HepG2 (cell line): ENCODE measurements around the gene LEAP2. TPM values are rescaled to one million over a fixed set of nuclear protein-coding genes. Genes with fewer than 3 reads are reported as not detected.

Experiments
- AGO1 ChIP-seq: fragments of 200-400 bp; formaldehyde crosslinking; IDR thresholded peaks from 2 replicates; pipeline ENCODE4 v1.6.1; 2017; ENCODE audit warnings: mild to moderate bottlenecking, low read depth, low read length, moderate library complexity; ENCODE audit not compliant: poor library complexity, severe bottlenecking
- FOSL2 ChIP-seq: sonication (generic); formaldehyde crosslinking; IDR thresholded peaks from 2 replicates; pipeline ENCODE4 v1.4.0; 2020; ENCODE audit warnings: missing genetic modification reagents
- HNRNPK ChIP-seq: fragments of 200-400 bp; formaldehyde crosslinking; IDR thresholded peaks from 2 replicates; pipeline ENCODE4 v1.6.1; 2018; ENCODE audit warnings: low read length, low read depth, moderate library complexity, mild to moderate bottlenecking; ENCODE audit not compliant: poor library complexity, severe bottlenecking
- JUN ChIP-seq: sonication (generic); formaldehyde crosslinking; IDR thresholded peaks from 2 replicates; pipeline ENCODE4 v1.4.0; 2020; ENCODE audit warnings: mild to moderate bottlenecking, missing genetic modification reagents
- MIER3 ChIP-seq: IDR thresholded peaks from 2 replicates; pipeline ENCODE4 v1.6.1; 2016; ENCODE audit warnings: missing compliant biosample characterization, borderline replicate concordance
- NR2F6 ChIP-seq, 2 experiments: IDR thresholded peaks; 2 replicates each; pipeline ENCODE4 v1.6.1; 2016; ENCODE audit warnings: antibody characterized with exemption in 1 of 2, mild to moderate bottlenecking in 1 of 2
- SNRNP70 ChIP-seq: fragments of 200-400 bp; formaldehyde crosslinking; IDR thresholded peaks from 2 replicates; pipeline ENCODE4 v1.6.1; 2017; ENCODE audit warnings: mild to moderate bottlenecking, low read depth, low read length, moderate library complexity
- U2AF1 ChIP-seq: fragments of 200-400 bp; formaldehyde crosslinking; optimal IDR thresholded peaks from 2 replicates; pipeline ENCODE3; 2017; ENCODE audit warnings: mild to moderate bottlenecking, low read depth, low read length
- ZBTB26 ChIP-seq: IDR thresholded peaks from 2 replicates; pipeline ENCODE4 v1.6.1; 2016; ENCODE audit warnings: missing compliant biosample characterization, missing genetic modification reagents, borderline replicate concordance
- ZFP36L2 ChIP-seq: sonication (generic); formaldehyde crosslinking; IDR thresholded peaks from 2 replicates; pipeline ENCODE4 v1.4.0; 2020; ENCODE audit warnings: missing genetic modification reagents
- ZFP82 ChIP-seq: sonication (generic); formaldehyde crosslinking; IDR thresholded peaks from 2 replicates; pipeline ENCODE4 v1.5.1; 2020; ENCODE audit warnings: mild to moderate bottlenecking, missing genetic modification reagents, borderline replicate concordance
- ZNF207 ChIP-seq: fragments of 450-650 bp; IDR thresholded peaks from 2 replicates; pipeline ENCODE4 v1.6.1; 2016; ENCODE audit warnings: antibody characterized with exemption, borderline replicate concordance
- ZNF260 ChIP-seq: sonication (generic); formaldehyde crosslinking; IDR thresholded peaks from 2 replicates; pipeline ENCODE4 v1.4.0; 2020; ENCODE audit warnings: missing genetic modification reagents, low read depth, mild to moderate bottlenecking, borderline replicate concordance
- ZNF326 ChIP-seq: sonication (generic); formaldehyde crosslinking; IDR thresholded peaks from 2 replicates; pipeline ENCODE4 v1.4.0; 2020; ENCODE audit warnings: missing genetic modification reagents, borderline replicate concordance
- ZNF589 ChIP-seq: sonication (generic); formaldehyde crosslinking; conservative IDR thresholded peaks from 2 replicates; pipeline ENCODE4 v1.8.0; 2022; ENCODE audit warnings: mild to moderate bottlenecking, moderate library complexity, missing genetic modification reagents
- ZNF678 ChIP-seq: sonication (generic); formaldehyde crosslinking; IDR thresholded peaks from 2 replicates; pipeline ENCODE4 v1.4.0; 2020; ENCODE audit warnings: mild to moderate bottlenecking, missing genetic modification reagents
- ZNF720 ChIP-seq: sonication (generic); formaldehyde crosslinking; IDR thresholded peaks from 2 replicates; pipeline ENCODE4 v1.4.0; 2020; ENCODE audit warnings: missing genetic modification reagents
- ZNF841 ChIP-seq: sonication (generic); formaldehyde crosslinking; IDR thresholded peaks from 2 replicates; pipeline ENCODE4 v1.8.1; 2023; ENCODE audit warnings: missing genetic modification reagents, borderline replicate concordance
- polyA plus RNA-seq, 8 experiments: library from polyadenylated mRNA; depleted of rRNA in 3 of 8; stranded (reverse) in 7 of 8; unstranded in 1 of 8; fragments of >200 nt; fragmentation: Illumina TruSeq in 4 of 8; extraction: Trizol in 4 of 8; gene quantifications; 2 replicates each; pipeline versions ENCODE4 v1.2.1 to v1.2.3, GENCODE V29; 2011 to 2016; ENCODE audit warnings: low read depth in 4 of 8, missing spikeins in 1 of 8, mixed read lengths in 1 of 8; ENCODE audit not compliant: insufficient read depth in 1 of 8
- total RNA-seq, 5 experiments: library from RNA; depleted of rRNA; stranded (reverse); fragments of >200 nt; fragmentation: Illumina TruSeq; extraction: Trizol; gene quantifications; 2 replicates each; pipeline ENCODE4 v1.2.3, GENCODE V29; 2016; ENCODE audit warnings: low read depth in 1 of 5
- TF ChIP-seq, protein P1 (sequence below): fragments of 450-650 bp; IDR thresholded peaks from 2 replicates; pipeline ENCODE4 v1.6.1; 2017; ENCODE audit warnings: mild to moderate bottlenecking
- TF ChIP-seq, protein P2 (sequence below): sonication (generic); formaldehyde crosslinking; IDR thresholded peaks from 2 replicates; pipeline ENCODE4 v1.5.0; 2020; ENCODE audit warnings: missing genetic modification reagents, mild to moderate bottlenecking, borderline replicate concordance
- TF ChIP-seq, protein P3 (sequence below): sonication (generic); formaldehyde crosslinking; IDR thresholded peaks from 2 replicates; pipeline ENCODE4 v1.4.0; 2020; ENCODE audit warnings: missing genetic modification reagents

The LEAP2 gene
- total and polyA plus RNA-seq, 2 of the 13 experiments (the other 11 are each of a cell fraction or from before 2014, with no cell fraction given) = 23.9 to 51.9 TPM

- TF ChIP-seq, protein P1, sequence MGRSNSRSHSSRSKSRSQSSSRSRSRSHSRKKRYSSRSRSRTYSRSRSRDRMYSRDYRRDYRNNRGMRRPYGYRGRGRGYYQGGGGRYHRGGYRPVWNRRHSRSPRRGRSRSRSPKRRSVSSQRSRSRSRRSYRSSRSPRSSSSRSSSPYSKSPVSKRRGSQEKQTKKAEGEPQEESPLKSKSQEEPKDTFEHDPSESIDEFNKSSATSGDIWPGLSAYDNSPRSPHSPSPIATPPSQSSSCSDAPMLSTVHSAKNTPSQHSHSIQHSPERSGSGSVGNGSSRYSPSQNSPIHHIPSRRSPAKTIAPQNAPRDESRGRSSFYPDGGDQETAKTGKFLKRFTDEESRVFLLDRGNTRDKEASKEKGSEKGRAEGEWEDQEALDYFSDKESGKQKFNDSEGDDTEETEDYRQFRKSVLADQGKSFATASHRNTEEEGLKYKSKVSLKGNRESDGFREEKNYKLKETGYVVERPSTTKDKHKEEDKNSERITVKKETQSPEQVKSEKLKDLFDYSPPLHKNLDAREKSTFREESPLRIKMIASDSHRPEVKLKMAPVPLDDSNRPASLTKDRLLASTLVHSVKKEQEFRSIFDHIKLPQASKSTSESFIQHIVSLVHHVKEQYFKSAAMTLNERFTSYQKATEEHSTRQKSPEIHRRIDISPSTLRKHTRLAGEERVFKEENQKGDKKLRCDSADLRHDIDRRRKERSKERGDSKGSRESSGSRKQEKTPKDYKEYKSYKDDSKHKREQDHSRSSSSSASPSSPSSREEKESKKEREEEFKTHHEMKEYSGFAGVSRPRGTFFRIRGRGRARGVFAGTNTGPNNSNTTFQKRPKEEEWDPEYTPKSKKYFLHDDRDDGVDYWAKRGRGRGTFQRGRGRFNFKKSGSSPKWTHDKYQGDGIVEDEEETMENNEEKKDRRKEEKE = no peak
- TF ChIP-seq ZFP36L2 = no peak
- TF ChIP-seq, protein P2, sequence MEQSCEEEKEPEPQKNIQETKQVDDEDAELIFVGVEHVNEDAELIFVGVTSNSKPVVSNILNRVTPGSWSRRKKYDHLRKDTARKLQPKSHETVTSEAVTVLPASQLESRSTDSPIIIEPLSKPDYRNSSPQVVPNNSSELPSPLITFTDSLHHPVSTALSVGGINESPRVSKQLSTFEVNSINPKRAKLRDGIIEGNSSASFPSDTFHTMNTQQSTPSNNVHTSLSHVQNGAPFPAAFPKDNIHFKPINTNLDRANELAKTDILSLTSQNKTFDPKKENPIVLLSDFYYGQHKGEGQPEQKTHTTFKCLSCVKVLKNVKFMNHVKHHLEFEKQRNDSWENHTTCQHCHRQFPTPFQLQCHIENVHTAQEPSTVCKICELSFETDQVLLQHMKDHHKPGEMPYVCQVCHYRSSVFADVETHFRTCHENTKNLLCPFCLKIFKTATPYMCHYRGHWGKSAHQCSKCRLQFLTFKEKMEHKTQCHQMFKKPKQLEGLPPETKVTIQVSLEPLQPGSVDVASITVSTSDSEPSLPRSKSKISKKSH = 0 out of 2 replicates have a peak, but pooled peaks have one; percentile 28
- TF ChIP-seq U2AF1 = no peak
- TF ChIP-seq AGO1 = no peak
- no peak for TF ChIP-seq ZNF720
- TF ChIP-seq, protein P3, sequence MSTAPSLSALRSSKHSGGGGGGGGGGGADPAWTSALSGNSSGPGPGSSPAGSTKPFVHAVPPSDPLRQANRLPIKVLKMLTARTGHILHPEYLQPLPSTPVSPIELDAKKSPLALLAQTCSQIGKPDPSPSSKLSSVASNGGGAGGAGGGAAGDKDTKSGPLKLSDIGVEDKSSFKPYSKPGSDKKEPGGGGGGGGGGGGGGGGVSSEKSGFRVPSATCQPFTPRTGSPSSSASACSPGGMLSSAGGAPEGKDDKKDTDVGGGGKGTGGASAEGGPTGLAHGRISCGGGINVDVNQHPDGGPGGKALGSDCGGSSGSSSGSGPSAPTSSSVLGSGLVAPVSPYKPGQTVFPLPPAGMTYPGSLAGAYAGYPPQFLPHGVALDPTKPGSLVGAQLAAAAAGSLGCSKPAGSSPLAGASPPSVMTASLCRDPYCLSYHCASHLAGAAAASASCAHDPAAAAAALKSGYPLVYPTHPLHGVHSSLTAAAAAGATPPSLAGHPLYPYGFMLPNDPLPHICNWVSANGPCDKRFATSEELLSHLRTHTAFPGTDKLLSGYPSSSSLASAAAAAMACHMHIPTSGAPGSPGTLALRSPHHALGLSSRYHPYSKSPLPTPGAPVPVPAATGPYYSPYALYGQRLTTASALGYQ = peak; percentile 64; the same call in 1 of the 2 replicates
- no peak for TF ChIP-seq ZBTB26 (CRISPR knock-in tag)
- TF ChIP-seq ZNF260 (CRISPR knock-in tag) = 0 out of 2 replicates have a peak, but pooled peaks have one; percentile 8
- TF ChIP-seq ZNF841 (CRISPR knock-in tag) = no peak
- TF ChIP-seq ZNF326 = no peak
- no peak; the same call in 1 of the 2 replicates for TF ChIP-seq ZNF678 (CRISPR knock-in tag)
- peak; percentile 86; the same call in 1 of the 2 replicates for TF ChIP-seq MIER3
- 0 out of 2 replicates have a peak, but pooled peaks have one; percentile 53 for TF ChIP-seq JUN
- TF ChIP-seq SNRNP70 = no peak
- TF ChIP-seq ZFP82 (CRISPR knock-in tag) = no peak
- no peak for TF ChIP-seq HNRNPK
- peak; percentile 53; the same call in 1 of the 2 replicates for TF ChIP-seq FOSL2 (CRISPR knock-in tag)
- TF ChIP-seq ZNF207 = no peak
- TF ChIP-seq NR2F6 (IDR thresholded peaks at IDR 0.05) = peak; percentile 59
- TF ChIP-seq NR2F6 (CRISPR knock-in tag; IDR thresholded peaks at IDR 0.05) = peak; percentile 64
- TF ChIP-seq ZNF589 = peak; percentile 82
Measured at GRCh38 chr5:132866342-132867045, 7.0 kb upstream of the LEAP2 start, which contains the start of the genes GDF9 and UQCRQ (continued).
